HCT116 (cell line): ENCODE data around the gene THPO. TPM values are rescaled to one million over a fixed set of nuclear protein-coding genes. Genes with fewer than 3 reads are reported as not detected.

Experiments
- ATAC-seq: fragments of 200-7000 bp; cut with Tn5 transposase; 2 replicates; pipeline ENCODE4 v1.9.1; 2020; ENCODE audit warnings: mild to moderate bottlenecking, moderate library complexity
- BruUV-seq: library from RNA; stranded (reverse); fragments of 400-500 nt; replicated peaks from 2 replicates; lab custom pipeline; 2021; lab: Mats Ljungman, UMichigan
- CTCF ChIA-PET: fragments of 300-600 bp; sonication (Branson Sonifier 250); formaldehyde crosslinking; loops from one replicate; lab custom pipeline; 2021; ENCODE audit warnings: antibody characterized with exemption; lab: Charles Lee
- POLR2A ChIA-PET: fragments of 300-600, 350-600 bp; sonication (Branson Sonifier 250); formaldehyde crosslinking; loops from one replicate; lab custom pipeline; 2021; ENCODE audit warnings: antibody characterized with exemption; lab: Charles Lee
- RAD21 ChIA-PET, 2 experiments: fragments of 300-600 bp; sonication (Branson Sonifier 250); formaldehyde crosslinking; loops; one replicate each; lab custom pipeline; 2023; ENCODE audit warnings: low total read pairs in 2 of 2; ENCODE audit not compliant: uncharacterized antibody in 2 of 2, unreplicated experiment in 2 of 2, low non-redundant PET in 1 of 2; lab: Charles Lee
- DNase-seq: peaks from one replicate; pipeline ENCODE4 v3.0.0-alpha.2; 2010; ENCODE audit warnings: low read depth, low spot score
- H2AFZ ChIP-seq: fragments of 200-600 bp; shearing (Covaris generic), sonication (generic); 2 replicates; pipeline ENCODE4 v1.6.1; 2017; ENCODE audit warnings: low read depth, mixed run types, mixed read lengths, antibody characterized with exemption, low read length; ENCODE audit not compliant: poor library complexity, severe bottlenecking
- H3K27ac ChIP-seq: 2 replicates; pipeline ENCODE4 v1.5.1; 2012; ENCODE audit warnings: low read depth, low read length
- H3K27me3 ChIP-seq: fragments of 200-600 bp; sonication (generic); 2 replicates; pipeline ENCODE4 v1.6.1; 2016; ENCODE audit warnings: mixed run types, low read length, mixed read lengths; ENCODE audit not compliant: insufficient read depth
- H3K36me3 ChIP-seq, 2 experiments: fragments of 200-500 bp in 1 of 2; fragments of 200-600 bp in 1 of 2; sonication (Bioruptor generic) in 1 of 2; sonication (generic) in 1 of 2; 2 replicates each; pipeline versions ENCODE4 v1.5.1 to v1.6.1; 2014 to 2016; ENCODE audit warnings: low read length in 2 of 2, inconsistent platforms in 1 of 2, mixed read lengths in 1 of 2, mixed run types in 1 of 2; ENCODE audit not compliant: insufficient read depth in 2 of 2, control insufficient read depth in 1 of 2
- H3K4me1 ChIP-seq, 2 experiments: fragments of 200-600 bp in 1 of 2; sonication (generic) in 1 of 2; 2 replicates each; pipeline versions ENCODE4 v1.5.1 to v1.6.1; 2012 to 2017; ENCODE audit warnings: low read length in 2 of 2, inconsistent platforms in 1 of 2, mild to moderate bottlenecking in 1 of 2, mixed read lengths in 1 of 2, mixed run types in 1 of 2, moderate library complexity in 1 of 2; ENCODE audit not compliant: insufficient read depth in 2 of 2, control insufficient read depth in 1 of 2
- H3K4me2 ChIP-seq: fragments of 200-600 bp; sonication (generic); 2 replicates; pipeline ENCODE4 v1.6.1; 2017; ENCODE audit warnings: mixed run types, low read length, mixed read lengths
- H3K4me3 ChIP-seq, 2 experiments: fragments of 200-600 bp in 1 of 2; sonication (generic) in 1 of 2; replicated peaks in 1 of 2; 2 replicates each; pipeline ENCODE4 v1.5.1; 2011 to 2016; ENCODE audit warnings: low read length in 2 of 2, control low read depth in 1 of 2, low read depth in 1 of 2, mild to moderate bottlenecking in 1 of 2, mixed read lengths in 1 of 2, mixed run types in 1 of 2
- H3K79me2 ChIP-seq: fragments of 200-600 bp; sonication (generic); 2 replicates; pipeline ENCODE4 v1.6.1; 2017; ENCODE audit warnings: mild to moderate bottlenecking, mixed run types, low read length, moderate library complexity, mixed read lengths; ENCODE audit not compliant: insufficient read depth
- H3K9ac ChIP-seq: fragments of 200-600 bp; sonication (generic); 2 replicates; pipeline ENCODE4 v1.6.1; 2016; ENCODE audit warnings: low read length, mixed read lengths
- H3K9me2 ChIP-seq: fragments of 200-600 bp; sonication (generic), shearing (Covaris generic); 2 replicates; pipeline ENCODE4 v1.6.1; 2017; ENCODE audit warnings: mixed run types, mild to moderate bottlenecking, moderate library complexity; ENCODE audit not compliant: insufficient read depth
- H3K9me3 ChIP-seq, 2 experiments: fragments of 200-500 bp in 1 of 2; fragments of 200-600 bp in 1 of 2; sonication (Bioruptor generic) in 1 of 2; sonication (generic) in 1 of 2; 2 replicates each; pipeline ENCODE4 v1.6.1; 2014 to 2017; ENCODE audit warnings: low read length in 2 of 2, mixed read lengths in 2 of 2, inconsistent platforms in 1 of 2, low read depth in 1 of 2, mild to moderate bottlenecking in 1 of 2, mixed run types in 1 of 2, moderate library complexity in 1 of 2; ENCODE audit not compliant: control insufficient read depth in 1 of 2, insufficient read depth in 1 of 2
- H4K20me1 ChIP-seq: fragments of 200-600 bp; sonication (generic), shearing (Covaris generic); 2 replicates; pipeline ENCODE4 v1.6.1; 2017; ENCODE audit warnings: mixed run types, mild to moderate bottlenecking, moderate library complexity; ENCODE audit not compliant: insufficient read depth
- CEBPB ChIP-seq: IDR thresholded peaks from 2 replicates; pipeline ENCODE4 v1.6.1; 2012; ENCODE audit warnings: low read depth
- ELF1 ChIP-seq: IDR thresholded peaks from 2 replicates; pipeline ENCODE4 v1.6.1; 2012; ENCODE audit warnings: low read depth, borderline replicate concordance
- RAD21 ChIP-seq: IDR thresholded peaks from 2 replicates; pipeline ENCODE4 v1.6.1; 2012; ENCODE audit warnings: low read depth, mild to moderate bottlenecking
- intact Hi-C: fragments of 100-400 bp; cut with micrococcal nuclease; formaldehyde crosslinking; loops from 2 replicates; pipeline ENCODE4 v1.10.0; 2022
- total RNA-seq: library from RNA; stranded (reverse); gene quantifications from one replicate; pipeline ENCODE4 v1.2.1, GENCODE V29; 2021; ENCODE audit not compliant: unreplicated experiment
- TF ChIP-seq, protein P1 (sequence below): IDR thresholded peaks from 2 replicates; pipeline ENCODE4 v1.6.1; 2011; ENCODE audit warnings: mild to moderate bottlenecking, low read length, moderate library complexity; ENCODE audit not compliant: insufficient replicate concordance; ENCODE audit errors: extremely low read depth
- TF ChIP-seq, protein P2 (sequence below): IDR thresholded peaks from 2 replicates; pipeline ENCODE4 v1.6.1; 2012; ENCODE audit warnings: low read depth

Gene THPO
- total RNA-seq, 1 experiment from 2014 or later: not detected

DNA sequence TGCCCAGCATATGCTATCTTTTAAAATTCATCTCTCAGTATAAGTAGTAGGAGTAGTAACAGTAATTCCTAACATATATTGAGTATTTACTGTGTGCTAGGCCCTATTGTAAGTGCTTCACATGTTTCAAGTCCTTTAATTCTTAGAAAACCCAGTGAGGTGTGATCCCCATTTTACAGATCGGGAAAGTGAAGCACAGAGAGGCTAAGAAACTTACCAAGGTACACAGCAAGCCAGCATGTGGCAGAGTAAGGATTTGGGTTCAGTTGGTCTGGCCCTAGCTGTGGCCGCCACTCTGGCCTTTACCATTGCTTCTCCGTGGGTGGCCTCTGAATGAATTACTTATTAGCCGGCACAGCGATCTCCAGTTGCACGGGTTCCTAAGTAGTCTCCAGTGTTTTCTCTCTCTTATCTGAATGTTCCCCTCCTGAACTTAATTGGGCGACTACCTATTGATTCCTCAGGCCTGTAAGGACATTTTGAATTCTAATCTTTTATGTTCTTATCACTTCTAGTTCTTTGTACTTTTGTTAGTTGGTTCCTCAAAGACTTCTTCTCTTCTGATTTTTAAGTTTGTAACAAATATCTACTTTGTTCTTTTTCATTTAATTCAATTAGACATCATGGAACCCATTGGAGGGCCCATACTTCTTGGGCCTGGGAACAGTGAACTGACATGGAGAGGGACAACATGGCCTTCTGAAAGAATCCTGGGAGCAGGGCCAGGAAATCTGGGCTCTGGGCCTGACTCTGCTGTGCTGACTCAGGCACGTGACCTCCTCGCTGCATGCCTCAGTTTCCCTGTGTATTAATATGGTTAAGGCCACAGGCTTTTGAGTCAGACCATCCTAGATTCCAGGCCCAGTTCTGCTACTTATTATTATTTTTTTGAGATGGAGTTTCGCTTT, 28.2 kb downstream of the THPO start:
- H3K27me3 ChIP-seq: no peaks in the 10 kb centered on the region
- intact Hi-C loops: no loop called here

More for the DNA sequence above, 28.2 kb downstream of the THPO start:
- H3K9me2 ChIP-seq: no peaks in the 10 kb centered on the region
- no peak overlapping the region for H3K4me2 ChIP-seq
- H4K20me1 ChIP-seq: no peaks in the 10 kb centered on the region
- H3K36me3 ChIP-seq: peaks cover 6 to 7% of the 10 kb centered on the region in 2 experiments; a peak in 2 of 4 replicates
- TF ChIP-seq, protein P1, sequence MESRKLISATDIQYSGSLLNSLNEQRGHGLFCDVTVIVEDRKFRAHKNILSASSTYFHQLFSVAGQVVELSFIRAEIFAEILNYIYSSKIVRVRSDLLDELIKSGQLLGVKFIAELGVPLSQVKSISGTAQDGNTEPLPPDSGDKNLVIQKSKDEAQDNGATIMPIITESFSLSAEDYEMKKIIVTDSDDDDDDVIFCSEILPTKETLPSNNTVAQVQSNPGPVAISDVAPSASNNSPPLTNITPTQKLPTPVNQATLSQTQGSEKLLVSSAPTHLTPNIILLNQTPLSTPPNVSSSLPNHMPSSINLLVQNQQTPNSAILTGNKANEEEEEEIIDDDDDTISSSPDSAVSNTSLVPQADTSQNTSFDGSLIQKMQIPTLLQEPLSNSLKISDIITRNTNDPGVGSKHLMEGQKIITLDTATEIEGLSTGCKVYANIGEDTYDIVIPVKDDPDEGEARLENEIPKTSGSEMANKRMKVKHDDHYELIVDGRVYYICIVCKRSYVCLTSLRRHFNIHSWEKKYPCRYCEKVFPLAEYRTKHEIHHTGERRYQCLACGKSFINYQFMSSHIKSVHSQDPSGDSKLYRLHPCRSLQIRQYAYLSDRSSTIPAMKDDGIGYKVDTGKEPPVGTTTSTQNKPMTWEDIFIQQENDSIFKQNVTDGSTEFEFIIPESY: no peak
- TF ChIP-seq CEBPB: no peak
- TF ChIP-seq, protein P2, sequence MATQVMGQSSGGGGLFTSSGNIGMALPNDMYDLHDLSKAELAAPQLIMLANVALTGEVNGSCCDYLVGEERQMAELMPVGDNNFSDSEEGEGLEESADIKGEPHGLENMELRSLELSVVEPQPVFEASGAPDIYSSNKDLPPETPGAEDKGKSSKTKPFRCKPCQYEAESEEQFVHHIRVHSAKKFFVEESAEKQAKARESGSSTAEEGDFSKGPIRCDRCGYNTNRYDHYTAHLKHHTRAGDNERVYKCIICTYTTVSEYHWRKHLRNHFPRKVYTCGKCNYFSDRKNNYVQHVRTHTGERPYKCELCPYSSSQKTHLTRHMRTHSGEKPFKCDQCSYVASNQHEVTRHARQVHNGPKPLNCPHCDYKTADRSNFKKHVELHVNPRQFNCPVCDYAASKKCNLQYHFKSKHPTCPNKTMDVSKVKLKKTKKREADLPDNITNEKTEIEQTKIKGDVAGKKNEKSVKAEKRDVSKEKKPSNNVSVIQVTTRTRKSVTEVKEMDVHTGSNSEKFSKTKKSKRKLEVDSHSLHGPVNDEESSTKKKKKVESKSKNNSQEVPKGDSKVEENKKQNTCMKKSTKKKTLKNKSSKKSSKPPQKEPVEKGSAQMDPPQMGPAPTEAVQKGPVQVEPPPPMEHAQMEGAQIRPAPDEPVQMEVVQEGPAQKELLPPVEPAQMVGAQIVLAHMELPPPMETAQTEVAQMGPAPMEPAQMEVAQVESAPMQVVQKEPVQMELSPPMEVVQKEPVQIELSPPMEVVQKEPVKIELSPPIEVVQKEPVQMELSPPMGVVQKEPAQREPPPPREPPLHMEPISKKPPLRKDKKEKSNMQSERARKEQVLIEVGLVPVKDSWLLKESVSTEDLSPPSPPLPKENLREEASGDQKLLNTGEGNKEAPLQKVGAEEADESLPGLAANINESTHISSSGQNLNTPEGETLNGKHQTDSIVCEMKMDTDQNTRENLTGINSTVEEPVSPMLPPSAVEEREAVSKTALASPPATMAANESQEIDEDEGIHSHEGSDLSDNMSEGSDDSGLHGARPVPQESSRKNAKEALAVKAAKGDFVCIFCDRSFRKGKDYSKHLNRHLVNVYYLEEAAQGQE: no peak
- no peak for TF ChIP-seq RAD21
- TF ChIP-seq ELF1: no peak
- no peak overlapping the region for H3K9ac ChIP-seq
- peaks cover 9 to 17% of the 10 kb centered on the region in 2 experiments for H3K4me1 ChIP-seq
- no TSS peak for BruUV-seq
- no peaks in the 10 kb centered on the region for H3K79me2 ChIP-seq
- ChIA-PET POLR2A (no interaction called here), RAD21 (no interaction called here), CTCF (no interaction called here)
- H3K27ac ChIP-seq: no peak overlapping the region
- DNase-seq: no peak
- ATAC-seq: no peak
- H2AFZ ChIP-seq: no peak overlapping the region
- no peaks in the 10 kb centered on the region for H3K9me3 ChIP-seq
- no peak overlapping the region for H3K4me3 ChIP-seq
